GM13977 (cell line): ENCODE data around the gene DMKN.
"Not testable (repeated sequence)": the region's sequence is repeated elsewhere in the genome, so short reads cannot be mapped to it uniquely, and the experiment has no call there.

ENCODE experiments used
- DNase-seq: peaks from one replicate; pipeline ENCODE4 v3.0.0; 2012; ENCODE audit warnings: low spot score
- CTCF ChIP-seq: IDR thresholded peaks from 2 replicates; pipeline ENCODE4 v1.5.1; 2012; ENCODE audit warnings: mild to moderate bottlenecking, control low read depth; ENCODE audit not compliant: insufficient read depth; ENCODE audit errors: extremely low read depth, missing control alignments
- in situ Hi-C: fragments of 300-500 bp; cut with MboI; formaldehyde crosslinking; loops from one replicate; pipeline ENCODE4 v1.12.0; 2022; ENCODE audit warnings: low sequenced_read_pairs, low pct_unique_long_range_greater_than_20kb, mixed read lengths, inconsistent platforms; ENCODE audit not compliant: unreplicated experiment

DMKN gene

GRCh38 chr19:35470128-35470527, 43.3 kb downstream of the DMKN start:
- no peak for TF ChIP-seq CTCF
- no peak for DNase-seq
- in situ Hi-C loops: no loop called here

- DNase-seq: peak; percentile 78
These were observed 44.8 kb downstream of the DMKN start for GRCh38 chr19:35468637-35469036.

GRCh38 chr19:35466259-35466658, 47.2 kb downstream of the DMKN start:
- no peak for DNase-seq
- TF ChIP-seq CTCF: no peak
- in situ Hi-C loops: loop anchor here (5.0 kb wide), 1 partner anchor 119 kb away; the partner anchor contains the start of gene FFAR1

More at GRCh38 chr19:35468637-35469036, 44.8 kb downstream of the DMKN start:
- in situ Hi-C loops: loop anchor here (5.0 kb wide), 1 partner anchor 121 kb away; the partner anchor contains the start of gene FFAR1
- TF ChIP-seq CTCF: peak; percentile 91

GRCh38 chr19:35462956-35463355, 50.5 kb downstream of the DMKN start:
- in situ Hi-C loops, DNase-seq: not testable (repeated sequence)

GRCh38 chr19:35462476-35462953, 50.9 kb downstream of the DMKN start:
- peak; percentile 40 for TF ChIP-seq CTCF
- peak; percentile 75 for DNase-seq
- in situ Hi-C loops: no loop called here

GRCh38 chr19:35461788-35462187, 51.7 kb downstream of the DMKN start:
- DNase-seq, in situ Hi-C loops: not testable (repeated sequence)

- no peak for DNase-seq
- in situ Hi-C loops: no loop called here
- no peak for TF ChIP-seq CTCF
These were observed 52.4 kb downstream of the DMKN start for GRCh38 chr19:35461060-35461459.

- in situ Hi-C loops: no loop called here
- no peak for TF ChIP-seq CTCF
- DNase-seq: no peak
These were observed 52.8 kb downstream of the DMKN start for GRCh38 chr19:35460608-35461007.
